ENCODE results near the gene GNRH2. TPM values are rescaled to one million over a fixed set of nuclear protein-coding genes. Genes with fewer than 3 reads are reported as not detected.
A peak's percentile ranks its signal among the peaks of the same experiment; 100 is the strongest.

Gene GNRH2
- total RNA-seq, 4 donors from 2014 or later: 0.83 TPM; not detected in 2

- Histone ChIP-seq H3K36me3 (no peaks in the 10 kb centered on the region), H3K4me1 (peaks cover 14% of the 10 kb centered on the region), H3K27ac (no peak overlapping the region), H3K4me3 (peak overlapping the region; percentile 51), H3K9me3 (no peaks in the 10 kb centered on the region), H3K27me3 (peaks cover 47% of the 10 kb centered on the region)
- 24% methylated on average over 46 of the region's 76 CpGs for WGBS
- no peak for DNase-seq (ENCODE audit: low spot score in 2 of 2)
- no peak for TF ChIP-seq EP300 (IDR thresholded peaks at IDR 0.05)
- no peak for TF ChIP-seq POLR2A (IDR thresholded peaks at IDR 0.05)
- no peak for TF ChIP-seq POLR2AphosphoS5 (IDR thresholded peaks at IDR 0.05)
- no peak for TF ChIP-seq CTCF (IDR thresholded peaks at IDR 0.05)
These were observed 39.8 kb downstream of the GNRH2 start for GRCh38 chr20:3082955-3083952.

GRCh38 chr20:3084283-3084985 is 41.0 kb downstream of the GNRH2 start, which contains the start of gene AVP:
TSS of gene AVP (minus strand) at chr20:3084724. CDS start at chr20:3084674, 50 bp downstream.
- WGBS: 86% methylated on average over 16 of the region's 28 CpGs
- TF ChIP-seq POLR2A (IDR thresholded peaks at IDR 0.05) (no peak), CTCF (IDR thresholded peaks at IDR 0.05) (no peak), POLR2AphosphoS5 (IDR thresholded peaks at IDR 0.05) (no peak), EP300 (IDR thresholded peaks at IDR 0.05) (no peak)

GRCh38 chr20:3084986-3085360 is 41.6 kb downstream of the GNRH2 start:
- 91% methylated on average over 7 of the region's 7 CpGs for WGBS
- DNase-seq (ENCODE audit: low spot score in 2 of 2): no peak

More at GRCh38 chr20:3084283-3084985, 41.0 kb downstream of the GNRH2 start, which contains the start of gene AVP:
- Histone ChIP-seq H3K9me3 (no peaks in the 10 kb centered on the region), H3K27me3 (peaks cover 42% of the 10 kb centered on the region), H3K27ac (no peak within 1 kb of the TSS), H3K4me1 (peaks cover 14% of the 10 kb centered on the region), H3K36me3 (no peaks in the 10 kb centered on the region), H3K4me3 (no peak within 1 kb of the TSS)
- no peak for DNase-seq (ENCODE audit: low spot score in 2 of 2)

GRCh38 chr20:3085571-3086072 is 42.2 kb downstream of the GNRH2 start:
- TF ChIP-seq POLR2AphosphoS5 (IDR thresholded peaks at IDR 0.05) (no peak), CTCF (IDR thresholded peaks at IDR 0.05) (no peak), POLR2A (IDR thresholded peaks at IDR 0.05) (no peak), EP300 (IDR thresholded peaks at IDR 0.05) (no peak)
- DNase-seq (ENCODE audit: low spot score in 2 of 2): no peak
- Histone ChIP-seq H3K27ac (no peak overlapping the region), H3K4me3 (no peak overlapping the region), H3K36me3 (no peaks in the 10 kb centered on the region), H3K9me3 (no peaks in the 10 kb centered on the region), H3K4me1 (peaks cover 14% of the 10 kb centered on the region), H3K27me3 (peaks cover 45% of the 10 kb centered on the region)
- WGBS: no CpG with 5 or more reads among the region's 8 CpGs

More at GRCh38 chr20:3084986-3085360, 41.6 kb downstream of the GNRH2 start:
- TF ChIP-seq POLR2AphosphoS5 (IDR thresholded peaks at IDR 0.05) (no peak), EP300 (IDR thresholded peaks at IDR 0.05) (no peak), POLR2A (IDR thresholded peaks at IDR 0.05) (no peak), CTCF (IDR thresholded peaks at IDR 0.05) (no peak)
- Histone ChIP-seq H3K27ac (no peak overlapping the region), H3K9me3 (no peaks in the 10 kb centered on the region), H3K4me1 (peaks cover 14% of the 10 kb centered on the region), H3K36me3 (no peaks in the 10 kb centered on the region), H3K4me3 (no peak overlapping the region), H3K27me3 (peaks cover 45% of the 10 kb centered on the region)
